ENCODE measurements around the gene ASPSCR1.
A peak's percentile ranks its signal among the peaks of the same experiment; 100 is the strongest.

ASPSCR1 gene, protein sequence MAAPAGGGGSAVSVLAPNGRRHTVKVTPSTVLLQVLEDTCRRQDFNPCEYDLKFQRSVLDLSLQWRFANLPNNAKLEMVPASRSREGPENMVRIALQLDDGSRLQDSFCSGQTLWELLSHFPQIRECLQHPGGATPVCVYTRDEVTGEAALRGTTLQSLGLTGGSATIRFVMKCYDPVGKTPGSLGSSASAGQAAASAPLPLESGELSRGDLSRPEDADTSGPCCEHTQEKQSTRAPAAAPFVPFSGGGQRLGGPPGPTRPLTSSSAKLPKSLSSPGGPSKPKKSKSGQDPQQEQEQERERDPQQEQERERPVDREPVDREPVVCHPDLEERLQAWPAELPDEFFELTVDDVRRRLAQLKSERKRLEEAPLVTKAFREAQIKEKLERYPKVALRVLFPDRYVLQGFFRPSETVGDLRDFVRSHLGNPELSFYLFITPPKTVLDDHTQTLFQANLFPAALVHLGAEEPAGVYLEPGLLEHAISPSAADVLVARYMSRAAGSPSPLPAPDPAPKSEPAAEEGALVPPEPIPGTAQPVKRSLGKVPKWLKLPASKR

DNA sequence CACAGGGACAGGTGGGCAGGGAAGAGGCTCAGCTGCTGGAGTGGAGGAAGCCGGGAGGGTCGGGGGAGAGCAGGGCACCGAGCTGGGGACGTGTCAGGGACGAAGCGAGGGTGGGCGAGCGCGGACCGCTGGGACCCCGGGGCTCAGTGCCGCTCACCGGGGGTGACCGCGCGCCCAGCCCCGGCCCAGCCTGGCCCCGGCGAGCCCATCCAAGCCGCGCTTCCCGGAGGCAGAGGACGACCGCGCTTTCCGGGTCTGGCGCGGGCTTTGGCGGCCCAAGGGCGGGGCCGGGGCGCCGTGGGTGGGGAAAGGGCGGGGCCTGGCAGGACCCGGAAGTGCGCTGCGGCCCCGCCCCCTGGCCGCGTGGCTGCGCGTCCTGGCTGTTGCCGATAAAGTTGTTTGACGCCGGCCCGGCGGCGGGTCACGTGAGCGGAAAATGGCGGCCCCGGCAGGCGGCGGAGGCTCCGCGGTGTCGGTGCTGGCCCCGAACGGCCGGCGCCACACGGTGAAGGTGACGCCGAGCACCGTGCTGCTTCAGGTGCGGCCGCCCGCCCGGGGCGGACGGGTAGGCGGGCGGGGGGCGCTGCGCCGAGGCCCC lies at the start of gene ASPSCR1:
Gene ASPSCR1 (plus strand): TSS at position 419 of the 598 bp plus-strand sequence. CDS start 18 bp downstream, at position 437.
- peak; percentile 76 for DNase-seq

DNA sequence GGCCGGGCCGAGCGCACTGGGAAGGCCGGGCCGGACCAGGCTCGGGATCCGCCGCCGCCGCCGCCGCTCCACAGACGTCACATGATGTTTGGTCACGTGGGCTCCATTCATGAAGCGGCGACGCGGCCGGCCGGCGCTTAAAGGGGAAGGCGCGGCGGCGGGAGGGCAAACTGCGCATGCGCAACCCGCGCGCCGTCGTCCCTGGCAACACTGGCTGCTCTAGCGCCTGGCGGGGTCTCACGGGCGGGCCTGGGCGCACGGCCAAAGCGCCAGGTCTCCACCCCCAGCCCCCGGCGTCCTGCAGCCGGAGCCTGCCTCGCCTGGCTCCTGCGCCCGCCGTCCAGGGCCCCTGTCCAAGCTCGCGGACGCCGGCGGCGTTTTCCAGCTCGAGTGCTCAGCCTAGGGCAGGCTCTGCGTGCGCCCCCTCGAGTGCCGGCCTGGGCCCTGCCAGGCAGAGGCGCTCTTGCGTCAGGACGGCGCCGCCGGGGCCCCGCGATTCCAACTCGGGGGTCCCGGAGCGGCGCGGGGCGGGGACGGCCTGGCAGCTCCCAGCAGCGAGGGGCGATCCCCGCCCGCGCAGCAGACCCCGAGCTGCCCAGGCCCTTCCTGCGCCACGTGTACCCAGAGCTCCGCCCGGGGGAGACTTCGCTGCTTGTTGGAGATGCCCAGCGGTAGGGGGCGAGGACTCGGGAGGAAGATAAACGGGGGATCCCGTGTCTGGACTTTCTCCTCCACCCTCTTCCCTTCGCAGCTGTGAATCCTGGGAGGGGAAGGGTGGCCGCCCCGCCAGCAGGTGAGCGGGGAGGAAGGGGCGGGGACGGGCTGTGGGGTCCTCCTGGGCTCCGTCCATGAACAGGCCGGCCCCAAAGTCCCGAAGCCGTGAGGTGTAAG lies 49.5 kb upstream of the ASPSCR1 start, which contains the start of gene MAFG:
Gene MAFG (minus strand): TSS at position 83 of the 891 bp plus-strand sequence. CDS start 4,550 bp downstream, outside the sequence.
- peak; percentile 93 for DNase-seq

DNA sequence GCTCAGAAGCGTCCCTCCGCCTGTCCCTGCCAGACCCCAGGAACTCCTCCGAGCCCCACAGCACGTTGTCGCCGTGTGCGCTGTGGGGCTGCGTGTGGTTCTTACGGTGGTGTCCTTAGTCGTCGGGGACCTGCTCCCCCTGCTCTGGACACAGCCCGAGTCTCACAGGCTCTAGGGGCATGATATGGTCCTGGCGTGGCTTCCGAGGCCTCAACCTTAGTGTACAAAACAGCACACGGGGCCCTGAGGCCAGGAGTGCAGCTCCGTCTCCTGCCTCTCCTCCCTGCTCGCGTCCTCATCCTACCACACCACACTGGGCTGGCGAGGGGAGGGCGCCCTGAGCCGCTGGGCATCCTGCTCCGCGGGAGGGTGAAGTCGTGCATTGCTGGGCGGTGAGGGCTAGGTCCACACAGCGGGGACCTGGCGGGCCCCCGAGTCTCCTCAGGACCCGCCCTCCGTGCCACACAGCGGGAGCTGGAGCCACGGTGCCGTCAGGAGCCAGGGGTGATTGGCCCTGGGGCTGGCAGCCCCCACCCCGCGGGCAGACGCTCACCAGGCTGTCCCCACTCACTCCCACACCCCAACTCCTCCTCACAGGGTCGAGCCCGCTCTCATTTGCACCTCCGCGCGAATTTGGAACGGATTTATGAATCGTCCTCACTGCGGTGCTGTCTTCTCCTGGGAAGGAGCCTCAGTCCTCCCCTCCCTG lies 48.7 kb upstream of the ASPSCR1 start:
- DNase-seq: no peak

DNA sequence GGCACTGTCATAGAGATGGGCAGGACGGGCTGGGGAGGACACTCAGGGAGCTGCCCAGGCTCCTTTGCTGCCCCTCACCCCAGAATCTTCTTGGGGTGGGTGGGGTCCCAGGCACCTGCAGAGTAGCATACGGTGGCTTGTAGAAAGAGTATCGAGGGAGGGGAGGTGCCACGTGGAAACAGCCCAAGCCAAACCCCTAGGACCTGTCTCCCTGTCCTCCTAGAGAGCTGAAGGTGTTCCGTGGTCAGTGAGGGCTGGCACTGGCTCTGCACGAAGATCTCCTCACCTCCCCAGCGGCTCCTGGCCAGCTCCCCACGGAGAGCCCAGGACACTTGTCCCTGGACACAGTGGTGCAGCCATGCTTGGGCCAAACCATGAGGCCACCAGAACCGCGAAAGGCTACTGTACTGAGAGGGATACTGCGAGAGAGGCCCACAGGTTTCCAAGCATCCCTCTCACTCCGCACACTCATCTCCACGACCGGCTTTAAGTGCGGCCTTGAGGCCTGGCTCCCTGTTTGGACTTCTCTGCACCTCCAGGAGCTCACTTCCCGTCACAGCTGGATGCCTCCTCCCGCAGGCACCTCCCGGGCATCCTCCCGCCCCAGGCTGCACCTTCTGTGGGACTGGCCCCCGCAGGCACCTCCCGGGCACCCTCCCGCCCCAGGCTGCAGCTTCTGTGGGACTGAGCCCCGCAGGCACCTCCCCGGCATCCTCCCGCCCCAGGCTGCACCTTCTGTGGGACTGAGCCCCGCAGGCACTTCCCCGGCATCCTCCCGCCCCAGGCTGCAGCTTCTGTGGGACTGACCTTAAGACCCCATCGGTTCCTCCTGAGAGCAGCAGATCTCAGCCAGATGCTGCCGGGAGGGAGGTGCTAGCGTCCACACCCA lies 47.9 kb upstream of the ASPSCR1 start:
- DNase-seq: no peak

DNA sequence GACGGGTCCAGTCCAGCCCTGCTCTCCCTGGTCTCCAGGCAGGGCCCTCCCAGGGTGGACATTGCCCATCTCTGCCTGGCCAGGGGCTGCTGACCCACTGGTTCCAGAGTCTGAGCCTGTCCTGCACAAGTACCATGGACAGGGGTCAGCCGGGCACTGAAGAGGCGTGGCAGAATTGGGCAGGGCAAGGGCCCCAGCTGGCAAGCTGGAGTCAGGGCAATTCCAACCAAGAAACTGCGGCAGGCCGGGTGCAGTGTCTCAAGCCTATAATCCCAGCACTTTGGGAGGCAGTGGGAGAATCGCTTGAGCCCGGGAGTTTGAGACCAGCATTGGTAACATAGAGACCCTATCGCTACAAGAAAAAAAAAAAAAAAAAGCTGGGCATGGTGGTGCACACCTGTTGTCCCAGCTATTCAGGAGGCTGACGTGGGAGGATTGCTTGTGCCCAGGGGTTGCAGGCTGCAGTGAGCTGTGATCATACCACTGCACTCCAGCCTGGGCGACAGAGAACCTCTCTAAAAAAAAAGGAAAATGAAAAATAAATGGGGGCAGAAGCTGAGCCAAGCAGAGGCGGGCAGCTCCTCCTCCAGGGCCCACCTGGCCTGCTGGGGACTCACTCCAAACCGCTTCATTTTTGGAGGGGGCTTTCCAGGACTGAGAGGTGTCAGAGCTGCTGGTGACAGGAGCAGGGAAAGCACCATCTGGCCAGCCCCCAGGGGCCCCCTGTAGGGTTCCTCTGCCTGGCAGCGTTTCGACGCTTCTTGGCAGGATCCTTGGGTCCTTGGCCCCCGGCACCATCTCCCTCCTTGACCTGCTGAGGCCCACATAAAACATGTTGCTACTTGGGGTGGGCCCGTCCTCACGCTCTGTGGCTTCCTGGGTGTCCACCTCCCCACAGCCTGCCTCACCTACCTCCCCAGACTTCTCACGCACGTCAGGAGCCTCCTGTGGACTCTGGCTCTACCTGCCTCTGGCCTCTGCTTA lies 47.0 kb upstream of the ASPSCR1 start:
- DNase-seq: peak; percentile 56

DNA sequence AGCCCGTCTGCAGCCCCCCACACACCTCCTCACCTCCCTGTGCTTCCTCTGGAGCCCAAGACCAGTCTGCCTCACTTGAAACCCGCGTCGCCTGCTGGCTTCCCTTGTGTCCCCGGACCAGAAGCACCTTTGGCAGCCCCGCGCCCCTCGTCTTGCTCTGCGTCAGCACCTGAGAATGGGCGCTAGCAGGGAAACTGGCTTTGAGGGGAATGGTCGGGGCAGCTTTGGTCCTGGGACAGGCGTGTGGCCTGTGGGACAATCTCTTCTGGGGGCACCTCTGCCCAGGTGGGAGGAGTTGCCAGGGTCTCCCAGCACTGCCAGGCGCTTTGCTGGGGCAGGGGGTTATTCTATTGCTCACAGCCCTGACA lies 46.3 kb upstream of the ASPSCR1 start:
- no peak for DNase-seq

DNA sequence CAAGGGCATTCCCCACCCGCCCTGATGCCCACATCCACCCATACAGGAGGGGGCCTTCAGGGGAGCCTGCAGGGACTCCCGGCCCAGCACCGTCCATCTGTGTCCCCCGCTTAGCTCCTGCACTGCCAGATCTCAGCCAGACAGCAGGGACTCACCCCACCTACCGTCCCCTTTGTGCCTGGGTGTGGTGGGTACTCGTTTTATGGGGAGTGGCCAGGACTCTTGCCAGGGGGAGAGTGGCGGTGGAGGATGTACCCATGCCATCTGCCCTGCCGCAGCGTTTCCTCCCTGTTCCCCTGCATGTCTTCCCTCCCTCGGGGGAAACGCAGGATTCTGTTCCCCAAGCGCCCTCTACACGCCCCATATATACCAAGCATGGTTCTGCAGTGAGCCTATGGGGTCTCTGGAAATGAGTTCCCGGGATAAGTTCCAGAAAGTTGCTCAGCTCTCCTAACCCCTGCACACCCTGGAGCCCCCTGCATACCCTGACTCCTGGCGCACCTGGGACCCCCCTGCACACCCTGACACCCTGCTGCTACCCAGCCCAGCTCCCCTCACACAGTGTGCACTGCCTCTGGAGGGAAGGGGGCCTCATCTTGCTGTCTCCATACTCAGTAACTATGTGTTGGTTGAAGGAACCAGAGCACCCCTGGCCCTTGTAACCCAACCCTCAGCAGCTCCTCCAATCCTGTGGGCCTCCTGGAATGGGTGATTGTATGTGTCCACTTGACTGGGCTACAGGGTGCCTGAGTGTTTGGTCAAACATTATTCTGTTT lies 45.7 kb upstream of the ASPSCR1 start:
- DNase-seq: peak; percentile 33

DNA sequence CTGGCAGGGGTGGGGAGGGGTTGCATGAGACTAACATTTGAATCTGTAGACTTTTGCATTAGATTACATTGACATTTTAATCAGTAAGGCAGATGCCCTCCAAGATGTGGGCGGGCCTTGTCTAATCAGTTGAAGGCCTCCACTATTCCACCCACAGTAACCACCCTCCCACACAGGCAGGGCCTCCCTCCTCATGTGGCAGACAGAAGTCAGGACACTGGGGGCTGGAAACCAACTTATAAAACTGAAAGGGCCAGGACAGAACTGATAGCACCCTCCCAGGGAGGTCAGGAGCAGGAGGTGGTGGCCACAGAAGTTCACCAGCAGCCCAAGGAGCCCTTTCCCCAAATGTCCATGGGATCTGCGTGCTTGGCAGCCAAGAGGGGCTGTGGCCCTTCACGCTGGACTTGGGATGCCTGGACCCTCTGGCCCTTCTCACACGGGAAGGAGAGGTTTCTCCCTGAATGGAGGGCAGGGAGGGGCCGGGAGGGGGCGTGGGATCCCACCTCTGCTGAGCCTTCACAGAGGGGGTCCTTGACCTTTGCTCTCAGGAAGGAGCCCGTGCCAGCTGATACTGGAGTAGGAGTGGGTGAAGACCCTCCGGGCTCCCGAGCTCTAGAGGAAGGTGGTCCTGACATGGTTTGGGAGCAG lies 45.0 kb upstream of the ASPSCR1 start:
- no peak for DNase-seq

DNA sequence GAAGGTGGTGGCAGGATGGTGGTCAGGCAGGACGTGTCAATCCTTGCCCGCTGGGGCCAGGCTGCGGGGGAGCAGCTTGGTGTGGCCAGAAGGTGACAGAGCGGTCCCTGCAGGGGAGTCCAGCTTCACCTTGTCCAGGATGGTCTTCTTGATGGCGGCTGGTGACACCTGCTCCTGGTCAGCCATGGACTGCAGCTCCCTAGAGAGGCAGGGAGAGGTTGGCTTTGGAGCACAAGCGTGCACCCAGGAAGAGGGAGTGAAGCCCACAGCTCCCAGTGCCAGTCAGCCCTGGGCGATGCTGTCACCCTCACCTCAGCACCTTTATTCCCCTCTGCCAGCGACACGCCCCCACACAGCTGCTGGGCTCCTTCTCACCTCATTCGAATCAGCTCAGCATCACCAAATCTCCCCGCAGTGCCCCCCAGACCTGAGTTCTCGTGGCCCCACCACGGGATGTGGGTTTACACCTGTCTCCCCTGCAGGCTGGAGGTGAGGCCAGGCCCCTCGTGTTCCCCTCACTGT lies 44.2 kb upstream of the ASPSCR1 start:
- DNase-seq: no peak

DNA sequence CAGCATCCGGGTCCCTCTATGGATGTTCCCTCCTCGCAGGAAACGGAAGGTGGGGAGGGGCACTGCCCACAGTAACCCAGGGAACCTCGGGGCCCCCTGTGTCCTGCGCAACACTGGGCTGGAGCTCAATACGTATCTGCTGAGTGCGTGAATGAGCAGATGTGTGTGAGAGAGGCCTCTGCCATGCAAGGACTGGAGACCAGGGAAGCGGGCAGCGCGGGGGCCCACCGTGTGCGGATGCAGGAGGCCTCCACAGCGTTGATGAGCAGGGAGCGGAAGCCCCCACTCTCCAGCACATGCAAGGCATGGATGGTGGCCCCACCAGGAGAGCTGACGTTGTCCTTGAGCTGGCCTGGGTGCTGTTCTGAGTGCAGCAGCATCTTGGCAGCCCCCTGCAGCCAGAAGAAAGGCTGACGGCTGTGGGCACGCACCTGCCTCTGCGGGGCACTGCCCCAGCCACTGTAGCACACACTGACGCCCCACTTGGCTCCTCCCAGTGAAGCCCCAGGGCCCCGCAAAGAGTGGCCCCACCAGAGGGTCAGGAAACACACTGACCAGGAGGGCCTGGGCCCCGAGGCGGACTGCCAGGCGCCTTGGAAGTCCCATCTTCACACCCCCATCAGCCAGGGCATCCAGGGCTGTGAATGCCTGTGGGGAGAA lies 43.2 kb upstream of the ASPSCR1 start:
- DNase-seq: no peak

DNA sequence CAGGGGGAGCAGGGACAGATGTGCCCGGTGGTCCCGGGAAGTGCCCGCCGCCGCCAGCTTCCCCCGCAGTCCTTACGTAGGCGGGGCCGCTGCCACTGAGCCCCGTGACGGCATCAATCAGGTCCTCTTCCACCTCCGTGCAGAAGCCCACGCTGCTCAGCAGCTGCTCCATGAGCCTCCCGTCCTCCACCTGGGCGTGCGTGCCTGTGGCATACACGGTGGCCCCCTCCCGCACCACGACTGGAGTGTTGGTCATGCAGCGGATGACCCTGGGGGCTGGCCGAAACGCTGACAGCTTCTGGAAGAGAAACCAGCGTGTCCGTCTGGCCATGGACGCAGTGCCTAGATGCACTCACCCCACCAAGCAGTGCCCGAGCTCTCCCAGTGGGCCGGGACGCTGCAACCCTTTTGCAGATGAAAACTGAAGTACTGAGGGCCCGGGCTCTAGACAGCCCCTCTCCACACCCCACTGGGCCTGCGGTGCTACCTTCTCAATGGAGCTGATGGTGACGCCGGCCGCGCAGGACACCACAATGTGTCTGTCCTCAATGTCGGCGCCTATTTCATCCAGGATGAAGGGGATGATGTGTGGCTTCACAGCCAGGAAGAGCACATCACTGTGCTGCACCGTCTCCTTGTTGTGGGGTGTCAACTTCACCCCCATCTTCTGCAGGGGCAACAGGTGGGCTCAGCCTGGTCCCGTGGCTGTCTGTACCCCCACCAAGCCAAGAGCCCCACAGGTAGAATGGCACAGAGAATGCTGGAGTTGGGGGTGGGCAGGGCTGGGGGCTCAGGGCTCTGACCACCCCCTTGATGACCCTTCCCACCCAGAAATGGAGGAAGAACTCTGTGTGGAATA lies 42.4 kb upstream of the ASPSCR1 start:
- no peak for DNase-seq

DNA sequence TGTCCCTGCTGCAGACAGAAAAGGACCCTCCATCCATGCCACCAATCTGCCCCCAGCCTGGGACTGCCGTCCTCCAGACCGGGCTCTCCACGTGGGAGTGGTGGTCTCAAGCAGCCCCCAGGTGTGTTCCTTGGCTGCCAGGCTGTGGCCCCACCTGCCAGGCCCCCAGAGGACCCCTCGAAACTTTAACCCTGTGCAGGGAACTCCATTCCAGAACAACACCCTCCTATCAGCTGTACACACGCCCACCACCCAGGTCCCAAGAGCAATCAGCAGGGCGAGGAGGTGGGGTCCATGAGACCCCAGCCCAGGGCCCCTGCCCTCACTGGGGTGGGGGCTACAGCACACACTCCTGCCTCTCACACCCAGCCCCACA lies 41.7 kb upstream of the ASPSCR1 start:
- no peak for DNase-seq

DNA sequence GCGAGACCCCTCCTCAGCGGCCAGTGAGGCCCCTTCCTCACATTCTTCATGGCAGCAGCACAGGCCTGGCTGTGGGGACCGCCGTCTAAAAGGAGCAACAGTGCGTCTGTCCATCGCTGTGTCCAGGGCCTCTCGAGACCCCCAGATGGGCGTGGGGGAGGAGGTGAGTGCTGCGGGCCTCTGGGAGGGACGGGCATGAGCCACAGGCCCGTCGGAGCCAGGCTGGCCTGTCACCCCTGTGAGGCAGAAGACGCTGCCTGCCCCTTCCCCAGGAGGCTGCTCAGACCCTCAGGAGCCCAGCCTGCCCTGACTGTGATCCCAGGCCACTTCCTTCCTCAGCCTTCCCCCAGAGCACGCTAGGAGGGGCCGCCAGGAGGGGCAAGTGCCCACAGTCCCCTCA lies 38.2 kb upstream of the ASPSCR1 start:
- DNase-seq: no peak

DNA sequence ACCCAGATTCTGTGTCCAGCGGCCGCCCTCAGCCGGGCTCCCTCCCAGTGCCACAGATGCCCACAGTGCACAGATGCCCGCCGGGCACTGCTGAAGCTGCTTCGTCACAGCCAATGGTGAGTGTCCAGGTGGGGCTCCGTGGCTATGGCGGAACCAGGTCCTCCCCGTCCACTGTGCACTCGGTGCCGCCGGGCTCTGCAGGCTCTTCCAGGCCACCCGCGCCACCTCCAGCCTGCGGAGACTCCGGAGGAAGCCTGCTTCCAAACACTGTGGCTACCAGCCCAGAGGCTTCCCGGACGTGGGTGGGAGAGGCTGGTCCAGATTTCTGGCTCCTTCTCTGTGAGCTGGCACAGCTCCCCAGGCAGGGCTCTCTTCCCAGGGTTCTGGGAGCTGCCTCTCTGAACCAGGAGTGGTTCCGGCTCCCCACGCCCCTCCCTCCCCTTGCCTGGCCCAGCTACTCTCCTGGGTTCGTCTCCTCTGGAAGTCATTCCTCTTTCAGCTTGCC lies 37.5 kb upstream of the ASPSCR1 start:
- no peak for DNase-seq

DNA sequence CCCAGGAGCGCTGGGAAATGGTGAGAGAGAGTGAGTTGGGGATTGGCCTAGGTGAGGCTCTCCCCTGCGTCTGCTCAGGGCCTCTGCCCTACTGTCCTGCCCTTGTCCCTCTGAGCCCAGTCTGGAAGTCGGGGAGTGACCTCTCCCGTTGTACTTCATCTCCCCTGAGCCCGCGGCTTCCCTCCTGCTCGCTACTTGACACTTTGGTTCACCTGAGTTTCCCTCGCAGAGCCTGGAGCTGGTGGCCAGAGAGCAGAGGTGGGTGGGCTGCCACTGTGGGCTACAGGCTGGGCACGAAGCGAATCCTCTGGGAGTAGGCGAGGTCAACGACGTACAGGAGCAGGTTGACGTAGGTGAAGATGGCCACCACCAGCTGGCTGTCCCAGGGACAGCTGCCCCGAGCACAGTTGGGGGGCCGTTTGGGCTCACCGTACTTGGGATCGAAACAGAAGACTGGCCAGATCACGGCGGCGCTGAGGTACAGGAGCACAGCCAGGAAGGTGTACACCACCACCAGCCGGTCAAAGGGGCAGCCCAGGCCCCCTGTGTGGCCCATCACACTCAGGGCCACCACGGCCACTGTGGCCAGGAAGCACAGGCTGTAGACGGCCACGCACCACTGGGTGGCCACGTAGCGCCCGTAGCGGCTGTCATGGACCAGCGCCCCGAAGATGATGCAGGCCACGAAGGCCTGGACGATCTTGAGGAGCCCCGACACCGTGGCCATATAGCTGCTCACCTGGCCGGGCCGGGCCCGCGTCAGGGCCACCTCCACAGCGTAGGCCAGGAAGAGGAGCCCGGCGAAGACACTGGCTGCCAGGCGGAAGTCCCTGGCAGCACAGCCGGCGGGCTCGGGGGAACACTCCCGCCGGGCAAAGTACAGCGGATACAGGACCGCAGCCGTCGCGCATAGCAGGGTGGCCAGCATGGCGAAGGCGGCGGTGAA lies 36.6 kb upstream of the ASPSCR1 start:
- DNase-seq: no peak
